PFSK-1 (cell line): ENCODE measurements around the gene BRINP3.

Source experiments
- FOXP2 ChIP-seq: optimal IDR thresholded peaks from 2 replicates; pipeline ENCODE3; 2011; ENCODE audit warnings: borderline replicate concordance, control low read depth, inconsistent platforms; ENCODE audit not compliant: insufficient read depth; ENCODE audit errors: extremely low read length, extremely low read depth
- POLR2AphosphoS5 ChIP-seq: IDR thresholded peaks from 2 replicates; pipeline ENCODE4 v1.6.1; 2012; ENCODE audit warnings: low read depth, mild to moderate bottlenecking, control low read depth, low read length, moderate library complexity
- REST ChIP-seq, 2 experiments: IDR thresholded peaks; 2 replicates each; pipeline versions ENCODE4 v1.6.1 to v1.8.0; 2011 to 2012; ENCODE audit warnings: low read depth in 2 of 2, low read length in 2 of 2, control low read depth in 1 of 2, inconsistent platforms in 1 of 2, mild to moderate bottlenecking in 1 of 2, moderate library complexity in 1 of 2; ENCODE audit not compliant: insufficient read depth in 1 of 2
- SIN3A ChIP-seq: IDR thresholded peaks from 2 replicates; pipeline ENCODE4 v1.6.1; 2012; ENCODE audit warnings: mild to moderate bottlenecking, low read length, moderate library complexity, borderline replicate concordance; ENCODE audit not compliant: insufficient read depth

DNA sequence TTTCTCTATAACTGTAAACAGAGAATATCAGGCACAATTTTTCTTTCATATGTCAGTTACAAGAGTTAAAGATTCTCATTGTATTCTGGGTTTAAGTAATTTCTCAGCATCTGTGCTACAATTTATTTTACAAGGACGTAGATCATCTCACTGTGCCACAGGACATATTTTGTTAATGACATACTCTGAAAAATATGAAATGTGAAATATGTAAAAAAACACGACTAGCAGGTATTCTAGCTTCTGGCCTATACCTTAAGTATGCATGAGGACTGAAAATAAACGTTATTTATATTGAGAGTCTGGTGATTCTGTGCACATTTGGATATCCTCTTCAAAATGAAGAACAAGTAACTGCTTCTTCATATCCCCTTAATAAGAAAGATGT, 308.8 kb downstream of the BRINP3 start:
- TF ChIP-seq REST (IDR thresholded peaks at IDR 0.05; ENCODE audit: insufficient read depth in 1 of 2, low read depth in 2 of 2, low read length in 2 of 2) (no peak), FOXP2 (no peak), POLR2AphosphoS5 (no peak), SIN3A (no peak)
